NCI-H2107 treated with DMSO at 0.1 percent for 48 hours (cell line): ENCODE results near the gene DLX2.

Source experiments
- DNase-seq: peaks from one replicate; lab custom pipeline; 2025; ENCODE audit not compliant: unreplicated experiment; lab: John Stamatoyannopoulos, UW

DLX2 gene

GRCh38 chr2:172094294-172095145 is 8.2 kb downstream of the DLX2 start:
- no peak for DNase-seq

- no peak for DNase-seq
These were observed 9.0 kb downstream of the DLX2 start for GRCh38 chr2:172093416-172094293.

- DNase-seq = no peak
These were observed 9.8 kb downstream of the DLX2 start for GRCh38 chr2:172092716-172093415.

GRCh38 chr2:172091761-172092566 is 10.7 kb downstream of the DLX2 start:
- DNase-seq = no peak

GRCh38 chr2:172091000-172091641 is 11.6 kb downstream of the DLX2 start:
- no peak for DNase-seq

- no peak for DNase-seq
These were observed 12.4 kb downstream of the DLX2 start for GRCh38 chr2:172090044-172090961.

- DNase-seq = no peak
These were observed 13.1 kb downstream of the DLX2 start for GRCh38 chr2:172089633-172090032.

- DNase-seq = no peak
These were observed 13.6 kb downstream of the DLX2 start for GRCh38 chr2:172089005-172089504.

GRCh38 chr2:172088245-172089004 is 14.3 kb downstream of the DLX2 start:
- no peak for DNase-seq

- no peak for DNase-seq
These were observed 14.9 kb downstream of the DLX2 start for GRCh38 chr2:172087780-172088244.

- no peak for DNase-seq
These were observed 15.4 kb downstream of the DLX2 start for GRCh38 chr2:172087207-172087779.

GRCh38 chr2:172086241-172087206 is 16.2 kb downstream of the DLX2 start:
- peak; percentile 52 for DNase-seq

- DNase-seq = peak; percentile 56
These were observed 17.1 kb downstream of the DLX2 start, which contains the start of gene DLX1 for GRCh38 chr2:172085460-172086159. TSS of gene DLX1 (plus strand) at chr2:172085507. CDS start at chr2:172085678, 171 bp downstream.

GRCh38 chr2:172084645-172085459 is 17.8 kb downstream of the DLX2 start:
- peak; percentile 64 for DNase-seq

- DNase-seq = no peak
These were observed 18.4 kb downstream of the DLX2 start for GRCh38 chr2:172084395-172084644.
